Nephron progenitor cell (in vitro differentiated cells): ENCODE results near the gene ABI3BP.

Source experiments
- DNase-seq: peaks from one replicate; pipeline ENCODE4 v3.0.0; 2021
- H3K27ac Mint-ChIP-seq: 2 replicates; pipeline ENCODE4 v1.8.0; 2021; ENCODE audit warnings: mild to moderate bottlenecking, moderate library complexity, mixed read lengths
- H3K27me3 Mint-ChIP-seq: 2 replicates; pipeline ENCODE4 v1.8.0; 2021; ENCODE audit warnings: mild to moderate bottlenecking, low read depth, mixed read lengths; ENCODE audit not compliant: poor library complexity
- H3K36me3 Mint-ChIP-seq: 2 replicates; pipeline ENCODE4 v1.8.0; 2021; ENCODE audit warnings: low read depth, mixed read lengths
- H3K4me1 Mint-ChIP-seq: 2 replicates; pipeline ENCODE4 v1.8.0; 2021; ENCODE audit warnings: mixed read lengths
- H3K4me3 Mint-ChIP-seq: 2 replicates; pipeline ENCODE4 v1.8.0; 2021; ENCODE audit warnings: mild to moderate bottlenecking, moderate library complexity, mixed read lengths
- H3K9me3 Mint-ChIP-seq: 2 replicates; pipeline ENCODE4 v1.8.0; 2021; ENCODE audit warnings: mild to moderate bottlenecking, moderate library complexity, mixed read lengths
- TF ChIP-seq, protein P1 (sequence below): fragments of 200-600 bp; sonication (generic); IDR thresholded peaks from 2 replicates; pipeline ENCODE4 v1.5.0; 2021; ENCODE audit warnings: antibody characterized with exemption

Gene ABI3BP

DNA sequence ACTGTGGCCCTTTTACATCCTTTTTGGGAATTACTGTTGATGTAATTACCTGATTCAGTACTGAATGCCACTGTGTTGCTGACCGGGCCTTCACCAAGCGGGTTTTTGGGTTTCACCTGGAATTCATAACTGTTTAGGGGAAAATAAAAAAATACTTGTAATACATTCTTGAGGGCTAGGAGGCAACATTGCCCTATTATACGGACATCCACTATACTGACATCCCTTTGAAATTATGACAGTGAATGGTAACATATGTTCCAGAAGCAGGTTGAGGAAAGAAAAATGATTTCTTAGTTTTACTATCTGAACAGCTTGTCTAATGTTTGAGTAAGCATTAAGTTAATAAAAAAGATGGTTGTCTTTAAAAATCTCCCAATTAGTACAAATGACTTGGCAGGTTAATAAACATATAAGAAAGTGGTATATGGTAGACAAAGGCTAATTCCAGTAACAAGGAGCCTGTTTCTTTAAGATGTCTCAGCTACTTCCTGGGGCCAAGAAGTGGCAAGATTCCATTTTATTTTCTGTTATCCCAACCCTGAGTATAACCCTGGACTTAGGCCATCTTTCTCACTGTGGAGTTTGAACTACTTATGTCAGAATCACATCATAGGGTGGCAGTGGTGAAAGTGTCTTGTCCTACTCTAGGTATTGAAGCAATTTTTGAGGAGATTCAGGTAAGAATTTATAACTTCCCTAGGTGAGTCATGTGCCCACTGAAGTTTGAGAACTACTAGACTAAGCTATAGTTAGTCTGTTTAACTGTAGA lies 238.5 kb downstream of the ABI3BP start:
- H3K27ac Mint-ChIP-seq = no peak overlapping the region

DNA sequence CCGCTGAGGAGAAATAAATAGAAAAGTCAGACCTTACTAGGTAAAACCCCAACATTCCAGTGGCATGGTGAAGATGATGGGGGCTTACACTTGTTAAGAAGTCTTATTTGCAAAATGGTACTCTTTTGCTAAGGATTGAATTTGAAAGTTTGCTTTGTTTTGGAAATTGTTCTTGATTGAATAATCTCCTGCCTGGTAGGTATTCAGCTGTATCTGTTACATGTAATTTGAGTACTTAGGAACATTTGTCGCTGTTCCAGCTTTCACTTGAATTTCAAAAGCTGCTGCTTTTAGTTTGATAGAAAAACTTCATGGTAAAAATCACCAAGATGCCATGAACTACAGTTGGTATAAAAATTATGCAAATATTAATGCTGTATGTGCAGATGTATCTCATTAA lies 239.4 kb downstream of the ABI3BP start:
- TF ChIP-seq, protein P1, sequence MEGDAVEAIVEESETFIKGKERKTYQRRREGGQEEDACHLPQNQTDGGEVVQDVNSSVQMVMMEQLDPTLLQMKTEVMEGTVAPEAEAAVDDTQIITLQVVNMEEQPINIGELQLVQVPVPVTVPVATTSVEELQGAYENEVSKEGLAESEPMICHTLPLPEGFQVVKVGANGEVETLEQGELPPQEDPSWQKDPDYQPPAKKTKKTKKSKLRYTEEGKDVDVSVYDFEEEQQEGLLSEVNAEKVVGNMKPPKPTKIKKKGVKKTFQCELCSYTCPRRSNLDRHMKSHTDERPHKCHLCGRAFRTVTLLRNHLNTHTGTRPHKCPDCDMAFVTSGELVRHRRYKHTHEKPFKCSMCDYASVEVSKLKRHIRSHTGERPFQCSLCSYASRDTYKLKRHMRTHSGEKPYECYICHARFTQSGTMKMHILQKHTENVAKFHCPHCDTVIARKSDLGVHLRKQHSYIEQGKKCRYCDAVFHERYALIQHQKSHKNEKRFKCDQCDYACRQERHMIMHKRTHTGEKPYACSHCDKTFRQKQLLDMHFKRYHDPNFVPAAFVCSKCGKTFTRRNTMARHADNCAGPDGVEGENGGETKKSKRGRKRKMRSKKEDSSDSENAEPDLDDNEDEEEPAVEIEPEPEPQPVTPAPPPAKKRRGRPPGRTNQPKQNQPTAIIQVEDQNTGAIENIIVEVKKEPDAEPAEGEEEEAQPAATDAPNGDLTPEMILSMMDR = no peak
- Mint-ChIP-seq H3K9me3 (no peaks in the 10 kb centered on the region), H3K27me3 (no peaks in the 10 kb centered on the region), H3K36me3 (peaks cover 44% of the 10 kb centered on the region), H3K4me3 (no peak overlapping the region), H3K4me1 (peaks cover 7% of the 10 kb centered on the region), H3K27ac (peak overlapping the region; percentile 89)
- no peak for DNase-seq

More for the DNA sequence above, 238.5 kb downstream of the ABI3BP start:
- no peaks in the 10 kb centered on the region for H3K9me3 Mint-ChIP-seq
- H3K4me3 Mint-ChIP-seq = no peak overlapping the region
- H3K4me1 Mint-ChIP-seq = peaks cover 7% of the 10 kb centered on the region
- TF ChIP-seq, protein P1 = no peak
- no peak for DNase-seq
- peaks cover 39% of the 10 kb centered on the region for H3K36me3 Mint-ChIP-seq
- no peaks in the 10 kb centered on the region for H3K27me3 Mint-ChIP-seq

DNA sequence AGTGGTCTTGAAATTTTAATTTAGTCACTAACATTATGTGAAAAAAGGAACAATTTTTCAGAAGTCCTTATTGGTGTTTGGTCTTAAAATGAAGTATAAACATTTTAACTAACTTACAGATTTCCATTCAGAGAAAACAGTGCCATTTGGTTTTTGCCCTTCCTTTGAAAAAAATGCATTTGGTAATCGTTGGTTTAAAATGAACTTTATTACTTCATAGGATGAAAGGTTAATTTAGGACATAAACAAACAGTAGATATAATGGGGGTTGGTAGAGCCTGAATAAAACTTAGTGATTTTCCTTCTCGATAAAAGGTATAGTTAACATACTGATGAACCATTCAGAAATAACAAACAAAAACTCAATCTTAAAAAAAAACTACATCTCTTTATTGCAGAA lies 244.3 kb downstream of the ABI3BP start:
- Mint-ChIP-seq H3K27me3 (no peaks in the 10 kb centered on the region), H3K36me3 (peaks cover 64% of the 10 kb centered on the region), H3K9me3 (no peaks in the 10 kb centered on the region), H3K4me1 (peaks cover 18% of the 10 kb centered on the region), H3K27ac (no peak overlapping the region), H3K4me3 (no peak overlapping the region)
- TF ChIP-seq, protein P1 = no peak
- no peak for DNase-seq

DNA sequence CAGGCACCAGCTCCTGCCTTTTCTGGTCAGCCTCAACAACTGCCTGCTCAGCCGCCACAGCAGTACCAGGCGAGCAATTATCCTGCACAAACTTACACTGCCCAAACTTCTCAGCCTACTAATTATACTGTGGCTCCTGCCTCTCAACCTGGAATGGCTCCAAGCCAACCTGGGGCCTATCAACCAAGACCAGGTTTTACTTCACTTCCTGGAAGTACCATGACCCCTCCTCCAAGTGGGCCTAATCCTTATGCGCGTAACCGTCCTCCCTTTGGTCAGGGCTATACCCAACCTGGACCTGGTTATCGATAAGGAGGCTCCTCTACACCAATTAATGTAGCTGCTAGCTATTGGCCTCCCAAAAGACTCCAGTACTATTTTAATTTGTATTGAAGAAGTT lies 245.0 kb downstream of the ABI3BP start:
- H3K27ac Mint-ChIP-seq = peak overlapping the region; percentile 19
- no peaks in the 10 kb centered on the region for H3K9me3 Mint-ChIP-seq
- H3K4me3 Mint-ChIP-seq = no peak overlapping the region
- DNase-seq = no peak
- H3K27me3 Mint-ChIP-seq = no peaks in the 10 kb centered on the region
- TF ChIP-seq, protein P1 = no peak
- H3K36me3 Mint-ChIP-seq = peaks cover 70% of the 10 kb centered on the region
- H3K4me1 Mint-ChIP-seq = peaks cover 13% of the 10 kb centered on the region

DNA sequence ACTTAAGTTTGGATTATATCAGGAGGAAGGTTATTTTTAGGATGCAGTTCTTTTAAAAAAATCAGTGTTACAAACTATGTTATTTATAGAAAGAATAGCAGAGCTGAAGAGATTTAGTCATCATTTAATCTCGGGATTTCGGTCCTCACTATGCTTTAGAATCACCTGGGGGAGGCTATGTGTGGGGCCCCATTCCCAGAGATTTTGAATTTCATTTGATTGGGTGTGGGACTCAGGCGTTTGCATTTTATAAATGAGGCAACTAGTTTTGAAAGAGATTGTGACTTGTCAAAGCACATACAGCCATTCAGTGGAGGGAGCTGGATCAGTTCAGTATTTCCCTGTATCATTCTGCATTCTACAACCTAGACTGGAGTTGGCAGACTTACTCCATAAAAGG lies 247.1 kb downstream of the ABI3BP start:
- no peak for DNase-seq
- H3K27ac Mint-ChIP-seq = peak overlapping the region; percentile 64
- H3K27me3 Mint-ChIP-seq = no peaks in the 10 kb centered on the region
- H3K36me3 Mint-ChIP-seq = peaks cover 64% of the 10 kb centered on the region
- TF ChIP-seq, protein P1 = no peak
- H3K9me3 Mint-ChIP-seq = no peaks in the 10 kb centered on the region
- no peak overlapping the region for H3K4me3 Mint-ChIP-seq
- H3K4me1 Mint-ChIP-seq = peaks cover 13% of the 10 kb centered on the region

DNA sequence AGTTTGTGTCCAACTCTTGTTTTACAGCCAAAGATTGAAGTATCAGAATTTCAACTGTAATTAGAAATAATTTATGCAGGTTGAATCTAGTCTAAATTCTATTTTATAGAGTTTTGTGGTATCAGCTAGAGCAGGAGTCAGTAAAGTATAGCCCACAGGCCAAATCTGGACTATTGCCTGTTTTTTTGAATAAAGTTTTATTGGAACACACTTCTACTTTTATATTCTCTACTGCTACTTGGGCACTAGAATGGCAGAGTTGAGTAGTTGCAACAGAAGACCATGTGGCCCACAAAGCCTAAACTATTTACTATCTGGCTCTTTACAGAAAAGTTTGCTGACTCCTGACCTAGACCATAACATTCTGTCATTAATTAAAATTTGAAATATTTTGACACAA lies 247.6 kb downstream of the ABI3BP start:
- no peak for DNase-seq
- no peak overlapping the region for H3K4me3 Mint-ChIP-seq
- H3K27ac Mint-ChIP-seq = peak overlapping the region; percentile 64
- TF ChIP-seq, protein P1 = no peak
- H3K4me1 Mint-ChIP-seq = peaks cover 13% of the 10 kb centered on the region
- peaks cover 62% of the 10 kb centered on the region for H3K36me3 Mint-ChIP-seq
- H3K27me3 Mint-ChIP-seq = no peaks in the 10 kb centered on the region
- H3K9me3 Mint-ChIP-seq = no peaks in the 10 kb centered on the region
